ENCODE measurements around the gene FLNB.

- TF ChIP-seq CTCF (IDR thresholded peaks at IDR 0.05) (no peak), POLR2AphosphoS5 (IDR thresholded peaks at IDR 0.05) (no peak)
Observed at GRCh38 chr3:58131101-58131825, 123.0 kb downstream of the FLNB start.
